ENCODE results near the gene SSH2.
"Not testable (repeated sequence)": the region's sequence is repeated elsewhere in the genome, so short reads cannot be mapped to it uniquely, and the experiment has no call there.

SSH2 gene

DNA sequence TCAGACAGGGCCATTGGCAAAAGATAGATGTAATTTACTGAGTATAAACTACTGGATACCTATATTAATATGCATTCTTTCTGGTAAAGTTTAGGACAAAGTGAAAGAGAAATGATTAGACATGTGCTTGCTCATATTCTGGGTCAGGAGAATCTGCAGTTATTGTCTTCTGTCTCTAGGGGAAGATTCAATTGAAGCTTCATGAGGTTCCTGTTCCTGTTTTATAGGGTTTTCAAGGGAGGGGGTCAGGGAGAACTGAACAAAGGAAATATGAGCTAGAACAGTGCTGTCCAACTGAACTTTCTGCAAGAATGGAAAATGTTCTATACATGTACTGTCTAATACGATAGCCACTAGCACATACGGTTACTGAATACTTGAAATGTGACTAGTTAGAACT, 248.0 kb downstream of the SSH2 start:
- H3K4me1 ChIP-seq (ENCODE audit: control insufficient read depth, insufficient read depth, low read length): peaks cover 8% of the 10 kb centered on the region
- H3K27ac ChIP-seq (ENCODE audit: low read depth, low read length): no peak overlapping the region
- H3K36me3 ChIP-seq (ENCODE audit: control insufficient read depth, insufficient read depth, low read length): no peaks in the 10 kb centered on the region
- H3K4me3 ChIP-seq (ENCODE audit: low read depth, low read length): no peak overlapping the region
- no peak overlapping the region for H3K9ac ChIP-seq (ENCODE audit: low read depth, low read length)
- H3K27me3 ChIP-seq (ENCODE audit: control insufficient read depth, insufficient read depth, low read length): no peaks in the 10 kb centered on the region
- H3K9me3 ChIP-seq (ENCODE audit: control insufficient read depth, insufficient read depth, low read length): no peaks in the 10 kb centered on the region

DNA sequence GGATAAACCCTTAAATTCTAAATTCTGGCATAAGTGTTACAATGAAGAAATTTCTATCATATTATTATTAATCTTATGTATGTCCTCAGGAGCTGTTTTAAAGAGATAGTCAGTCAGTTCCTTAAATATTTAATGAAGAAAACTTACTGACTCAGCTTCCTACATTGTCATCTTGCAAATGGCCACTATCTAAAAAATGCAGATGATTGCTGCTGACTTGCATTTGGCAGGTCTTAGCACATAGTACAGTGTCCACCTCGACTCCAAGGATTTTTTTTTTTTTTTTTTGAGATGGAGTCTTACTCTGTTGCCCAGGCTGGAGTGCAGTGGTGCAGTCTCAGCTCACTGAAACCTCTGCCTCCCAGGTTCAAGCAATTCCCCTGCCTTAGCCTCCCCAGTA, 252.2 kb downstream of the SSH2 start:
- Histone ChIP-seq H3K4me1 (ENCODE audit: control insufficient read depth, insufficient read depth, low read length) (0 out of 2 replicates have a peak, but pooled peaks cover 4% of the 10 kb centered on the region), H3K27ac (ENCODE audit: low read depth, low read length) (no peak overlapping the region), H3K36me3 (ENCODE audit: control insufficient read depth, insufficient read depth, low read length) (no peaks in the 10 kb centered on the region), H3K27me3 (ENCODE audit: control insufficient read depth, insufficient read depth, low read length) (no peaks in the 10 kb centered on the region), H3K9ac (ENCODE audit: low read depth, low read length) (no peak overlapping the region), H3K4me3 (ENCODE audit: low read depth, low read length) (no peak overlapping the region), H3K9me3 (ENCODE audit: control insufficient read depth, insufficient read depth, low read length) (no peaks in the 10 kb centered on the region)

GRCh38 chr17:29677221-29677791, 252.7 kb downstream of the SSH2 start:
- Histone ChIP-seq H3K27me3 (ENCODE audit: control insufficient read depth, insufficient read depth, low read length) (no peaks in the 10 kb centered on the region), H3K27ac (ENCODE audit: low read depth, low read length) (no peak overlapping the region), H3K4me1 (ENCODE audit: control insufficient read depth, insufficient read depth, low read length) (0 out of 2 replicates have a peak, but pooled peaks cover 4% of the 10 kb centered on the region), H3K4me3 (ENCODE audit: low read depth, low read length) (no peak overlapping the region), H3K36me3 (ENCODE audit: control insufficient read depth, insufficient read depth, low read length) (no peaks in the 10 kb centered on the region), H3K9me3 (ENCODE audit: control insufficient read depth, insufficient read depth, low read length) (no peaks in the 10 kb centered on the region), H3K9ac (ENCODE audit: low read depth, low read length) (no peak overlapping the region)

GRCh38 chr17:29675961-29676360, 254.1 kb downstream of the SSH2 start:
- not testable (repeated sequence) for H3K4me1 ChIP-seq (ENCODE audit: control insufficient read depth, insufficient read depth, low read length); H3K4me3 ChIP-seq (ENCODE audit: low read depth, low read length); H3K27me3 ChIP-seq (ENCODE audit: control insufficient read depth, insufficient read depth, low read length); H3K36me3 ChIP-seq (ENCODE audit: control insufficient read depth, insufficient read depth, low read length); H3K27ac ChIP-seq (ENCODE audit: low read depth, low read length); H3K9ac ChIP-seq (ENCODE audit: low read depth, low read length); H3K9me3 ChIP-seq (ENCODE audit: control insufficient read depth, insufficient read depth, low read length)

DNA sequence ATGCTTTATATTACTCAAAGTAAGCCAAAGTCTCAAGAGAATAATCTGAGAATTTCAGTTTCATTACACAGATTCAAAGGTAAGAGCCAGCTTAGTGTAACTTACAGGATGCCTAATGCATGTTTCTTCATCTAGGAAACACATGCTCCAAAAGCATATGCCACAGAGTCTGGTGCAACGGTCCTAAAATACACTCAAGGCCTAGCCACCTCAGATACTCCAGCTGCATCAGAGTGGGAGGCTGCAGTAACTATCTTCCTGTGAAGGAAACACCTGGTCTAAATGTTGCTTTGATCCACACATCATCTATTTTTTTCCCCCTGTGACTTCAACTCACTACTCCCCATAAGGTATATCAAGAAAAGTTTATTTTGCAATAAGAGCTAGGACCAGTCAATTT, 255.7 kb downstream of the SSH2 start:
- no peak overlapping the region for H3K9ac ChIP-seq (ENCODE audit: low read depth, low read length)

DNA sequence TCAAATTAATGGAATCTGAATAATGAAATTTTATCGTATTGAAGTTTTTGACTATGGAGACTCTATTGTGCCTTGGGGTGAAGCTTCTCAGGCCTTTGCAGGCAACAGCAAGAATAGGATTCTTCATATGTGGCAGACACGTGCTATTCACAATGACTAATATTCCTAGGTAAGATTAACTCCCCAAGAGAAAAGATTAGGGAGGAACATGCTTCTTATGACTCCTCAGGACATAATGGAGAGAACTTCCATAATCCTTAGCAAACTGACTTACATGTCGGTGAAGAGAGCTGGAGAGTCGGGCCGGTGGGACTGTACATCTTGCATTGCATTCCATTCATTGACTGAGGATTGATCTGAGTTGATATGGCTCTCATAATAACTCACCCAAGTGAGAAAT, 258.4 kb downstream of the SSH2 start:
- Histone ChIP-seq H3K4me1 (ENCODE audit: control insufficient read depth, insufficient read depth, low read length) (no peaks in the 10 kb centered on the region), H3K36me3 (ENCODE audit: control insufficient read depth, insufficient read depth, low read length) (peaks cover 12% of the 10 kb centered on the region), H3K9me3 (ENCODE audit: control insufficient read depth, insufficient read depth, low read length) (no peaks in the 10 kb centered on the region), H3K27ac (ENCODE audit: low read depth, low read length) (no peak overlapping the region), H3K9ac (ENCODE audit: low read depth, low read length) (no peak overlapping the region), H3K27me3 (ENCODE audit: control insufficient read depth, insufficient read depth, low read length) (no peaks in the 10 kb centered on the region), H3K4me3 (ENCODE audit: low read depth, low read length) (no peak overlapping the region)

More for the DNA sequence above, 255.7 kb downstream of the SSH2 start:
- peaks cover 7% of the 10 kb centered on the region for H3K36me3 ChIP-seq (ENCODE audit: control insufficient read depth, insufficient read depth, low read length)
- H3K27ac ChIP-seq (ENCODE audit: low read depth, low read length): no peak overlapping the region
- no peaks in the 10 kb centered on the region for H3K27me3 ChIP-seq (ENCODE audit: control insufficient read depth, insufficient read depth, low read length)
- H3K4me3 ChIP-seq (ENCODE audit: low read depth, low read length): no peak overlapping the region
- no peaks in the 10 kb centered on the region for H3K9me3 ChIP-seq (ENCODE audit: control insufficient read depth, insufficient read depth, low read length)
- 0 out of 2 replicates have a peak, but pooled peaks cover 4% of the 10 kb centered on the region for H3K4me1 ChIP-seq (ENCODE audit: control insufficient read depth, insufficient read depth, low read length)

DNA sequence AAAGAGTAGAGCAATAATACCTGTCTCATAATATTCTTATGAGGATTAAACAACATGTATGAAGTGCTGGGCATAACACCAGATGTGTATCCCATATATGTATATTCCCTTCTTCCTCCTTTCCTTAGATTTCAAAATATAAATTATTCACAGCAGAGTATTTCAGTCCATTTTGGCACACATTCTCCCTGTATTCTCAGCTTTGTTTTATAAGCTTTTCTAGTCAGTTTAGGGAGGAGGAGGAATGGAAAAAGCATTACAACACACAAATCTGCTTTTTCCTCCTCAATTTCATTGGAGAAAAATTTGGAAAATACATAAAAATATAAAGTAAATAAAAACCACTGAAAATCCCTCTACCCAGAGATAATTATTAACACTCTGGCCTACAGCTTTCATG, 260.8 kb downstream of the SSH2 start:
- H3K27me3 ChIP-seq (ENCODE audit: control insufficient read depth, insufficient read depth, low read length): no peaks in the 10 kb centered on the region
- no peak overlapping the region for H3K9ac ChIP-seq (ENCODE audit: low read depth, low read length)
- H3K9me3 ChIP-seq (ENCODE audit: control insufficient read depth, insufficient read depth, low read length): no peaks in the 10 kb centered on the region
- H3K4me3 ChIP-seq (ENCODE audit: low read depth, low read length): no peak overlapping the region
- H3K4me1 ChIP-seq (ENCODE audit: control insufficient read depth, insufficient read depth, low read length): no peaks in the 10 kb centered on the region
- no peak overlapping the region for H3K27ac ChIP-seq (ENCODE audit: low read depth, low read length)
- peaks cover 12% of the 10 kb centered on the region for H3K36me3 ChIP-seq (ENCODE audit: control insufficient read depth, insufficient read depth, low read length)

GRCh38 chr17:29667969-29668368, 262.1 kb downstream of the SSH2 start:
- Histone ChIP-seq H3K4me3 (ENCODE audit: low read depth, low read length) (no peak overlapping the region), H3K27ac (ENCODE audit: low read depth, low read length) (no peak overlapping the region)

GRCh38 chr17:29665481-29665810, 264.6 kb downstream of the SSH2 start:
- H3K9ac ChIP-seq (ENCODE audit: low read depth, low read length): no peak overlapping the region
- no peak overlapping the region for H3K4me3 ChIP-seq (ENCODE audit: low read depth, low read length)
- no peaks in the 10 kb centered on the region for H3K27me3 ChIP-seq (ENCODE audit: control insufficient read depth, insufficient read depth, low read length)
- peaks cover 6% of the 10 kb centered on the region; the same call in 1 of the 2 replicates for H3K36me3 ChIP-seq (ENCODE audit: control insufficient read depth, insufficient read depth, low read length)
- H3K4me1 ChIP-seq (ENCODE audit: control insufficient read depth, insufficient read depth, low read length): 0 out of 2 replicates have a peak, but pooled peaks cover 4% of the 10 kb centered on the region
- H3K9me3 ChIP-seq (ENCODE audit: control insufficient read depth, insufficient read depth, low read length): no peaks in the 10 kb centered on the region
- H3K27ac ChIP-seq (ENCODE audit: low read depth, low read length): no peak overlapping the region

More at GRCh38 chr17:29667969-29668368, 262.1 kb downstream of the SSH2 start:
- Histone ChIP-seq H3K27me3 (ENCODE audit: control insufficient read depth, insufficient read depth, low read length) (no peaks in the 10 kb centered on the region), H3K9me3 (ENCODE audit: control insufficient read depth, insufficient read depth, low read length) (no peaks in the 10 kb centered on the region), H3K36me3 (ENCODE audit: control insufficient read depth, insufficient read depth, low read length) (peaks cover 12% of the 10 kb centered on the region), H3K4me1 (ENCODE audit: control insufficient read depth, insufficient read depth, low read length) (0 out of 2 replicates have a peak, but pooled peaks cover 1% of the 10 kb centered on the region), H3K9ac (ENCODE audit: low read depth, low read length) (no peak overlapping the region)

DNA sequence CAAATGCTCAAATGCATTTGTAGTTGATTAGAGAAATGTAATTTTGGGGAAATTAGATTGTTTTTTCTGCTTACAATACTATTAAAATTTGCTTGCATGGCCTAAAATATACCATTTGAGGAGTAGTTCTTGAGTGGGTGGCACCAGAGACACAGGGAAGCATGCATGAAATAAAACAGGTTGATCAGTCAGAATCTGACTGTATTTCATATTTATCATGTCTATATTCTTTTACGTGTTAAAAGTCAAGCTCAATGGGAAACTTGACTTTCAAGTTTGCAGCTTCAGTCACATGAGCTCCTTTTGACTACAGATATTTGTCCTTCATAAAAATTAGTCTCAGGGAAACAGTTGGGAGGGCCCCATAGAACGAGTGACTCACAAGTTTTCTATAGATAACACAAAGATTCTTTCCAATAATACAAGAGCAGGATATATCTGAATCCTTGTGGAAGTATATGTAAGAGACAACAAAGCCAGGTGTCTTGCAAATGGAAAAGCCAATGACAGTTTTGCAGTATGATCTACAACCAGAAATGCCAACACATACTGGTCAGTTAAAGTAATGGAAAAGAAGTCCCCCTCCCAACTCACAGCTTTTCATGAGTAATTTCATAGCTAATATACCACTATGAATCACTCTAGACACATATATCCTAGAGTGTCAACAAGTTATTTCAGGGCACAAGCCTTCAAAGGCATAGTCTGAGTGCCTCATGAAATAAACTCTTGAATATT, 265.1 kb downstream of the SSH2 start:
- Histone ChIP-seq H3K4me1 (ENCODE audit: control insufficient read depth, insufficient read depth, low read length) (0 out of 2 replicates have a peak, but pooled peaks cover 4% of the 10 kb centered on the region), H3K36me3 (ENCODE audit: control insufficient read depth, insufficient read depth, low read length) (peaks cover 6% of the 10 kb centered on the region; the same call in 1 of the 2 replicates), H3K9me3 (ENCODE audit: control insufficient read depth, insufficient read depth, low read length) (no peaks in the 10 kb centered on the region), H3K4me3 (ENCODE audit: low read depth, low read length) (no peak overlapping the region), H3K27me3 (ENCODE audit: control insufficient read depth, insufficient read depth, low read length) (no peaks in the 10 kb centered on the region), H3K9ac (ENCODE audit: low read depth, low read length) (no peak overlapping the region), H3K27ac (ENCODE audit: low read depth, low read length) (no peak overlapping the region)

DNA sequence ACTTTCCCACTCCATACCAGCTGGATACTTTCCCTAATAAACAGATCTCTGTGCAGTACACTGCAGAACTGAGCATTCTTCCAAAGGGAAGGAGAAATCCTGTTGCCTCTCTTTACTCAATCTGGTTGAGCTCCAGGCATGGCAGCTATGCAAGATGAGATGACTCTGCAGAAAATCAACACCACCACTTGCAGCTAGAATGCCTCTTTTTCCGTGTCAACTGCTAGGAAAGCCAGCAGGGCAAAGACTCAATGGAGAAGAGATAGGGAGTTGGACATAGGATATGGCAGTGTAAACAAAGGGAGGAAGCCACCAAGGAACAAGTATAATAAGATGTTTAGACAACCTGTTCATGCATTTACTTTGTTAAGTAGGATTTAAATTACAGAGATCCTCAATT, 266.9 kb downstream of the SSH2 start:
- Histone ChIP-seq H3K27me3 (ENCODE audit: control insufficient read depth, insufficient read depth, low read length) (no peaks in the 10 kb centered on the region), H3K9ac (ENCODE audit: low read depth, low read length) (no peak overlapping the region)

More for the DNA sequence above, 266.9 kb downstream of the SSH2 start:
- H3K4me1 ChIP-seq (ENCODE audit: control insufficient read depth, insufficient read depth, low read length): 0 out of 2 replicates have a peak, but pooled peaks cover 4% of the 10 kb centered on the region
- H3K36me3 ChIP-seq (ENCODE audit: control insufficient read depth, insufficient read depth, low read length): peaks cover 6% of the 10 kb centered on the region; the same call in 1 of the 2 replicates
- no peaks in the 10 kb centered on the region for H3K9me3 ChIP-seq (ENCODE audit: control insufficient read depth, insufficient read depth, low read length)
- H3K4me3 ChIP-seq (ENCODE audit: low read depth, low read length): no peak overlapping the region
- no peak overlapping the region for H3K27ac ChIP-seq (ENCODE audit: low read depth, low read length)
